Fibroblast of peridontal ligament (primary cell): ENCODE measurements around the gene SDK1.

Source experiments
- DNase-seq: peaks from one replicate; pipeline ENCODE4 v3.0.0-alpha.2; 2010; ENCODE audit errors: extremely low read depth

SDK1 gene

GRCh38 chr7:3283130-3283704 lies 17.8 kb upstream of the SDK1 start:
- DNase-seq: no peak

GRCh38 chr7:3285652-3286051 lies 15.4 kb upstream of the SDK1 start:
- no peak for DNase-seq

- no peak for DNase-seq
Observed at GRCh38 chr7:3289996-3290395, 11.1 kb upstream of the SDK1 start.

- DNase-seq: no peak
Observed at GRCh38 chr7:3292694-3293093, 8.4 kb upstream of the SDK1 start.

GRCh38 chr7:3294432-3295100 lies 6.5 kb upstream of the SDK1 start:
- no peak for DNase-seq

GRCh38 chr7:3297105-3297819 lies 3.8 kb upstream of the SDK1 start:
- DNase-seq: no peak

- no peak for DNase-seq
Observed at GRCh38 chr7:3300221-3300650, 816 bp upstream of the SDK1 start.

GRCh38 chr7:3301449-3301731 lies 338 bp downstream of the SDK1 start:
- no peak for DNase-seq

GRCh38 chr7:3301831-3302618 lies 973 bp downstream of the SDK1 start:
- DNase-seq: peak; percentile 11

- DNase-seq: no peak
Observed at GRCh38 chr7:3302681-3303320, 1.7 kb downstream of the SDK1 start.

- DNase-seq: no peak
Observed at GRCh38 chr7:3304131-3304530, 3.1 kb downstream of the SDK1 start.

- DNase-seq: no peak
Observed at GRCh38 chr7:3307435-3307834, 6.4 kb downstream of the SDK1 start.

- DNase-seq: no peak
Observed at GRCh38 chr7:3309140-3309539, 8.1 kb downstream of the SDK1 start.

GRCh38 chr7:3309956-3310355 lies 8.9 kb downstream of the SDK1 start:
- no peak for DNase-seq

GRCh38 chr7:3310884-3311283 lies 9.8 kb downstream of the SDK1 start:
- no peak for DNase-seq

- no peak for DNase-seq
Observed at GRCh38 chr7:3312583-3312982, 11.5 kb downstream of the SDK1 start.

- DNase-seq: no peak
Observed at GRCh38 chr7:3318874-3319273, 17.8 kb downstream of the SDK1 start.

GRCh38 chr7:3321206-3321605 lies 20.2 kb downstream of the SDK1 start:
- DNase-seq: no peak

GRCh38 chr7:3321745-3322144 lies 20.7 kb downstream of the SDK1 start:
- no peak for DNase-seq

GRCh38 chr7:3326246-3326645 lies 25.2 kb downstream of the SDK1 start:
- no peak for DNase-seq

- DNase-seq: no peak
Observed at GRCh38 chr7:3327099-3327498, 26.0 kb downstream of the SDK1 start.

GRCh38 chr7:3327655-3328054 lies 26.6 kb downstream of the SDK1 start:
- DNase-seq: no peak
